Endothelial cell of umbilical vein (primary cell): ENCODE data around the gene TMEM61. TPM values are rescaled to one million over a fixed set of nuclear protein-coding genes. Genes with fewer than 3 reads are reported as not detected.
"Not testable (repeated sequence)": the region's sequence is repeated elsewhere in the genome, so short reads cannot be mapped to it uniquely, and the experiment has no call there.

Experiments used
- BruUV-seq: library from RNA; stranded (reverse); fragments of 400-500 nt; replicated peaks from 2 replicates; lab custom pipeline; 2021; lab: Mats Ljungman, UMichigan
- CTCF ChIA-PET: fragments of 300-600, 350-600 bp; sonication (Branson Sonifier 250); formaldehyde crosslinking; loops from one replicate; lab custom pipeline; 2021; ENCODE audit warnings: antibody characterized with exemption, inconsistent platforms; lab: Charles Lee
- POLR2A ChIA-PET: fragments of 300-600, 350-600 bp; sonication (Branson Sonifier 250); formaldehyde crosslinking; loops from one replicate; lab custom pipeline; 2021; ENCODE audit warnings: antibody characterized with exemption, inconsistent platforms; lab: Charles Lee
- DNase-seq: peaks from one replicate; pipeline ENCODE4 v3.0.0-alpha.2; 2011; ENCODE audit warnings: low read depth, low spot score
- FAIRE-seq: peaks from 2 replicates; lab custom pipeline; 2011; peaks lifted over from hg19 to GRCh38; lab: Jason Lieb, UNC
- H2AFZ ChIP-seq: 2 replicates; pipeline ENCODE4 v1.6.0; 2012; ENCODE audit warnings: low read depth, low read length, control low read depth, inconsistent platforms
- H3K27ac ChIP-seq: 2 replicates; pipeline ENCODE4 v1.5.1; 2011; ENCODE audit warnings: low read depth, mild to moderate bottlenecking, control low read depth, low read length, moderate library complexity; ENCODE audit not compliant: insufficient read depth
- H3K27me3 ChIP-seq, 2 experiments: 2 replicates each; pipeline versions ENCODE4 v1.6.0 to v1.6.1; 2011; ENCODE audit warnings: low read length in 2 of 2, mixed read lengths in 1 of 2; ENCODE audit not compliant: control insufficient read depth in 2 of 2, insufficient read depth in 2 of 2
- H3K36me3 ChIP-seq, 2 experiments: 2 replicates in 1 of 2; 3 replicates in 1 of 2; pipeline ENCODE4 v1.5.1; 2011; ENCODE audit warnings: low read length in 2 of 2, mild to moderate bottlenecking in 1 of 2, moderate library complexity in 1 of 2; ENCODE audit not compliant: control insufficient read depth in 2 of 2, insufficient read depth in 2 of 2; ENCODE audit errors: extremely low read depth in 1 of 2
- H3K4me1 ChIP-seq: 3 replicates; pipeline ENCODE4 v1.5.1; 2011; ENCODE audit warnings: mild to moderate bottlenecking, low read length; ENCODE audit not compliant: control insufficient read depth, insufficient read depth; ENCODE audit errors: extremely low read depth
- H3K4me2 ChIP-seq: 2 replicates; pipeline ENCODE4 v1.6.1; 2011; ENCODE audit warnings: low read length, control low read depth, mixed read lengths; ENCODE audit not compliant: insufficient read depth
- H3K4me3 ChIP-seq, 3 experiments: fragments of 200-600 bp in 1 of 3; sonication (generic), shearing (Covaris generic) in 1 of 3; replicated peaks in 1 of 3; 2 replicates each; pipeline ENCODE4 v1.5.1; 2011 to 2016; ENCODE audit warnings: control low read depth in 3 of 3, low read length in 3 of 3, mild to moderate bottlenecking in 2 of 3, inconsistent platforms in 1 of 3, low read depth in 1 of 3, moderate library complexity in 1 of 3; ENCODE audit not compliant: insufficient read depth in 1 of 3
- H3K79me2 ChIP-seq: 2 replicates; pipeline ENCODE4 v1.6.0; 2012; ENCODE audit warnings: low read length, inconsistent platforms; ENCODE audit not compliant: control insufficient read depth, insufficient read depth
- H3K9ac ChIP-seq: replicated peaks from 2 replicates; pipeline ENCODE3; 2011; ENCODE audit warnings: low read length, control low read depth; ENCODE audit not compliant: insufficient read depth; ENCODE audit errors: extremely low read depth
- H3K9me1 ChIP-seq: replicated peaks from 3 replicates; pipeline ENCODE4 v1.6.0; 2011; ENCODE audit warnings: mild to moderate bottlenecking, low read length; ENCODE audit not compliant: control insufficient read depth, insufficient read depth; ENCODE audit errors: extremely low read depth
- H3K9me3 ChIP-seq: replicated peaks from 2 replicates; pipeline ENCODE4 v1.5.1; 2012; ENCODE audit warnings: low read length, inconsistent platforms; ENCODE audit not compliant: control insufficient read depth, insufficient read depth
- H4K20me1 ChIP-seq: replicated peaks from 2 replicates; pipeline ENCODE3; 2011; ENCODE audit warnings: mild to moderate bottlenecking, low read length; ENCODE audit not compliant: control insufficient read depth, insufficient read depth; ENCODE audit errors: extremely low read depth
- dilution Hi-C: fragments of 300-500 bp; cut with MboI; formaldehyde crosslinking; loops from one replicate; pipeline ENCODE4 v1.15.0; 2019; ENCODE audit warnings: low sequenced_read_pairs; ENCODE audit not compliant: extremely low pct_ligation_motif_present
- intact Hi-C: fragments of 100-400 bp; cut with micrococcal nuclease; formaldehyde crosslinking; loops from one replicate; pipeline ENCODE4 v1.10.0; 2022
- polyA plus RNA-seq, 4 experiments: library from polyadenylated mRNA; depleted of rRNA in 3 of 4; stranded (reverse) in 3 of 4; unstranded in 1 of 4; fragments of >200 nt; gene quantifications; 2 replicates each; pipeline versions ENCODE4 v1.2.1 to v1.2.3, GENCODE V29; 2011 to 2012; ENCODE audit warnings: missing spikeins in 1 of 4
- total RNA-seq: library from RNA; stranded (reverse); gene quantifications from 2 replicates; pipeline ENCODE4 v1.2.3, GENCODE V29; 2021

TMEM61 gene
- total and polyA plus RNA-seq, 2 donors (not counting 3 experiments of a cell fraction or from before 2014, with no cell fraction given), result not detected

DNA sequence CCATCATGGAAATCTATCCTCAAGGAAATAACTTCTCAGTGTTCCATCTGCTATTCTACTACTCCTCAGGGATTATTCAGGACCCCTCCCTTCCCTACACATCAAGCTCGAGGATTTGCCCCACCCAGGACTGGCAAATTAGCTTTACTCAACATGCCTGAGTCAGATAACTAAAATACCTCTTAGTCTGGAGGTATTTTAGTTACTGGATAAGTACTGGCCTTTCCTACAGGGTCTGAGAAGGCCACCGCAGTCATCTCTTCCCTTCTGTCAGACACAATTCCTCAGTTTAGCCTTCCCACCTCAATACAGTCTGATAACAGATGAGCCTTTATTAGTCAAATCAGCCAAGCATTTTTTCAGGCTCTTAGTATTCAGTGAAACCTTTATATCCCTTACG lies 46.3 kb downstream of the TMEM61 start:
- H3K9ac ChIP-seq, H3K4me3 ChIP-seq, CTCF ChIA-PET, BruUV-seq, DNase-seq, H3K9me1 ChIP-seq, H4K20me1 ChIP-seq, H3K79me2 ChIP-seq, H3K27ac ChIP-seq, H3K36me3 ChIP-seq, dilution Hi-C loops, POLR2A ChIA-PET, H2AFZ ChIP-seq, H3K9me3 ChIP-seq, H3K4me1 ChIP-seq, H3K27me3 ChIP-seq, FAIRE-seq, H3K4me2 ChIP-seq: not testable (repeated sequence)
- intact Hi-C loops, result loop anchor here (10.0 kb wide), 1 partner anchor 1558 kb away; no protein-coding TSS in a partner anchor

GRCh38 chr1:55031098-55031497 lies 50.7 kb downstream of the TMEM61 start:
- FAIRE-seq, H3K9me1 ChIP-seq, H3K36me3 ChIP-seq, H3K27ac ChIP-seq, DNase-seq, H3K4me1 ChIP-seq, BruUV-seq, H3K9ac ChIP-seq, intact Hi-C loops, H3K79me2 ChIP-seq, CTCF ChIA-PET, H2AFZ ChIP-seq, POLR2A ChIA-PET, dilution Hi-C loops, H3K4me3 ChIP-seq, H4K20me1 ChIP-seq, H3K4me2 ChIP-seq, H3K9me3 ChIP-seq: not testable (repeated sequence)
- peaks cover 14 to 19% of the 10 kb centered on the region in 2 experiments for H3K27me3 ChIP-seq
